Activated CD8-positive, alpha-beta memory T cell treated with anti-CD3 and anti-CD28 coated beads, Interleukin-2, amount 50 U/mL, for 24 hours (primary cell): Measurements from ENCODE around the gene SSTR5.

Experiments
- DNase-seq: peaks from one replicate; pipeline ENCODE4 v3.0.0-alpha.2; 2020; ENCODE audit errors: extremely low read depth

The SSTR5 gene

GRCh38 chr16:1054660-1055556, 17.6 kb upstream of the SSTR5 start:
- DNase-seq: no peak

GRCh38 chr16:1055557-1055924, 17.0 kb upstream of the SSTR5 start:
- DNase-seq: no peak

GRCh38 chr16:1056196-1056595, 16.4 kb upstream of the SSTR5 start:
- no peak for DNase-seq

- peak; percentile 14 for DNase-seq
These were observed 15.2 kb upstream of the SSTR5 start for GRCh38 chr16:1057252-1057932.

- no peak for DNase-seq
These were observed 14.3 kb upstream of the SSTR5 start for GRCh38 chr16:1058216-1058615.

GRCh38 chr16:1059310-1059709, 13.2 kb upstream of the SSTR5 start:
- no peak for DNase-seq

GRCh38 chr16:1060416-1061340, 11.9 kb upstream of the SSTR5 start:
- DNase-seq: no peak

- no peak for DNase-seq
These were observed 10.6 kb upstream of the SSTR5 start for GRCh38 chr16:1061769-1062505.

- DNase-seq: no peak
These were observed 9.7 kb upstream of the SSTR5 start for GRCh38 chr16:1062895-1063294.

GRCh38 chr16:1063728-1064127, 8.8 kb upstream of the SSTR5 start:
- no peak for DNase-seq

GRCh38 chr16:1065469-1066128, 6.9 kb upstream of the SSTR5 start:
- no peak for DNase-seq

- no peak for DNase-seq
These were observed 5.9 kb upstream of the SSTR5 start for GRCh38 chr16:1066584-1067172.

- DNase-seq: no peak
These were observed 4.9 kb upstream of the SSTR5 start for GRCh38 chr16:1067629-1068028.

- no peak for DNase-seq
These were observed 4.1 kb upstream of the SSTR5 start for GRCh38 chr16:1068451-1068850.

- no peak for DNase-seq
These were observed 3.4 kb upstream of the SSTR5 start for GRCh38 chr16:1069154-1069553.

- DNase-seq: no peak
These were observed 2.3 kb upstream of the SSTR5 start for GRCh38 chr16:1070084-1070863.

GRCh38 chr16:1070864-1071408, 1.6 kb upstream of the SSTR5 start:
- DNase-seq: no peak

- DNase-seq: no peak
These were observed 854 bp upstream of the SSTR5 start for GRCh38 chr16:1071561-1072225.

GRCh38 chr16:1073262-1073558, 663 bp downstream of the SSTR5 start:
- no peak for DNase-seq
